Neural cell (in vitro differentiated cells): Measurements from ENCODE around the gene APBA2. TPM values are rescaled to one million over a fixed set of nuclear protein-coding genes. Genes with fewer than 3 reads are reported as not detected.

Source experiments
- H2AFZ ChIP-seq: fragments of 200-600, 300-800 bp; sonication (generic), shearing (Covaris generic); 2 replicates; pipeline ENCODE4 v1.6.0; 2014; ENCODE audit warnings: low read depth, mild to moderate bottlenecking, antibody characterized with exemption, low read length, moderate library complexity
- H3F3A ChIP-seq: fragments of 200-600 bp; shearing (Covaris generic); 2 replicates; pipeline ENCODE4 v1.6.1; 2016; ENCODE audit warnings: mild to moderate bottlenecking, moderate library complexity, mixed read lengths, antibody characterized with exemption, low read length; ENCODE audit not compliant: insufficient read depth, poor library complexity, severe bottlenecking
- H3K27ac ChIP-seq: fragments of 200-600, 300-800 bp; sonication (generic), shearing (Covaris generic); 2 replicates; pipeline ENCODE4 v1.5.1; 2014; ENCODE audit warnings: mild to moderate bottlenecking, low read length, moderate library complexity
- H3K27me3 ChIP-seq: fragments of 300-800, 200-600 bp; sonication (generic), shearing (Covaris generic); 2 replicates; pipeline ENCODE4 v1.6.0; 2014; ENCODE audit warnings: mild to moderate bottlenecking, low read depth, low read length, moderate library complexity; ENCODE audit not compliant: insufficient read depth
- H3K36me3 ChIP-seq: fragments of 300-800, 200-600 bp; sonication (generic), shearing (Covaris generic); 2 replicates; pipeline ENCODE4 v1.5.1; 2014; ENCODE audit warnings: mild to moderate bottlenecking, antibody characterized with exemption, low read length, moderate library complexity; ENCODE audit not compliant: insufficient read depth
- H3K4me2 ChIP-seq: fragments of 300-800, 200-600 bp; sonication (generic), shearing (Covaris generic); 2 replicates; pipeline ENCODE4 v1.6.0; 2014; ENCODE audit warnings: mild to moderate bottlenecking, low read length
- H3K4me3 ChIP-seq: fragments of 300-800, 200-600 bp; sonication (generic), shearing (Covaris generic); 2 replicates; pipeline ENCODE4 v1.5.1; 2014; ENCODE audit warnings: mild to moderate bottlenecking, low read length, moderate library complexity
- H3K79me2 ChIP-seq: fragments of 200-600 bp; shearing (Covaris generic); replicated peaks from 2 replicates; pipeline ENCODE4 v1.6.0; 2014; ENCODE audit warnings: mild to moderate bottlenecking, low read length, moderate library complexity; ENCODE audit not compliant: insufficient read depth
- H3K9ac ChIP-seq: fragments of 300-800, 200-600 bp; sonication (generic), shearing (Covaris generic); 2 replicates; pipeline ENCODE4 v1.6.1; 2016; ENCODE audit warnings: mild to moderate bottlenecking, low read length, mixed read lengths
- H3K9me2 ChIP-seq: fragments of 200-600 bp; shearing (Covaris generic); 2 replicates; pipeline ENCODE4 v1.6.1; 2016; ENCODE audit warnings: mild to moderate bottlenecking, low read length, mixed read lengths; ENCODE audit not compliant: insufficient read depth
- H3K9me3 ChIP-seq: fragments of 200-600, 300-800 bp; sonication (generic), shearing (Covaris generic); 2 replicates; pipeline ENCODE4 v1.6.1; 2016; ENCODE audit warnings: mild to moderate bottlenecking, mixed run types, low read length, moderate library complexity, mixed read lengths
- H4K20me1 ChIP-seq: fragments of 200-600 bp; shearing (Covaris generic); 2 replicates; pipeline ENCODE4 v1.6.1; 2016; ENCODE audit warnings: mild to moderate bottlenecking, mixed run types; ENCODE audit not compliant: insufficient read depth
- CTCF ChIP-seq: fragments of 450-650 bp; IDR thresholded peaks from 2 replicates; pipeline ENCODE4 v1.5.1; 2014; ENCODE audit warnings: antibody characterized with exemption, mild to moderate bottlenecking, moderate library complexity; ENCODE audit not compliant: poor library complexity, severe bottlenecking
- EP300 ChIP-seq: fragments of 450-650 bp; conservative IDR thresholded peaks from 2 replicates; pipeline ENCODE4 v1.6.1; 2014; ENCODE audit warnings: antibody characterized with exemption, mild to moderate bottlenecking, moderate library complexity; ENCODE audit not compliant: poor library complexity, severe bottlenecking
- EZH2 ChIP-seq: fragments of 200-600, 300-800 bp; shearing (Covaris generic), sonication (generic); IDR thresholded peaks from 2 replicates; pipeline ENCODE4 v1.6.1; 2014; ENCODE audit warnings: antibody characterized with exemption, low read length, borderline replicate concordance, mild to moderate bottlenecking; ENCODE audit not compliant: insufficient read depth, poor library complexity, severe bottlenecking
- MXI1 ChIP-seq: fragments of 450-650 bp; conservative IDR thresholded peaks from 2 replicates; pipeline ENCODE4 v1.6.1; 2014; ENCODE audit warnings: antibody characterized with exemption, mild to moderate bottlenecking; ENCODE audit not compliant: poor library complexity, severe bottlenecking
- POLR2AphosphoS5 ChIP-seq: IDR thresholded peaks from 2 replicates; pipeline ENCODE4 v1.6.1; 2012
- RAD21 ChIP-seq: fragments of 450-650 bp; conservative IDR thresholded peaks from 2 replicates; pipeline ENCODE4 v1.6.1; 2014; ENCODE audit warnings: antibody characterized with exemption, mild to moderate bottlenecking, moderate library complexity
- REST ChIP-seq: IDR thresholded peaks from 2 replicates; pipeline ENCODE4 v1.6.1; 2012; ENCODE audit warnings: borderline replicate concordance
- SMC3 ChIP-seq: fragments of 450-650 bp; conservative IDR thresholded peaks from 2 replicates; pipeline ENCODE4 v1.6.1; 2014; ENCODE audit warnings: antibody characterized with exemption, mild to moderate bottlenecking, moderate library complexity; ENCODE audit not compliant: poor library complexity
- TAF1 ChIP-seq: IDR thresholded peaks from 2 replicates; pipeline ENCODE4 v1.6.1; 2012; ENCODE audit warnings: low read depth
- polyA plus RNA-seq: library from polyadenylated mRNA; depleted of rRNA; stranded (reverse); fragments of >200 nt; gene quantifications from 2 replicates; pipeline ENCODE4 v1.2.3, GENCODE V29; 2014

The APBA2 gene
- polyA plus RNA-seq, 1 donor from 2014 or later: 134 TPM

- Histone ChIP-seq H3F3A (no peaks in the 10 kb centered on the region), H3K36me3 (peaks cover 6% of the 10 kb centered on the region), H3K27me3 (no peaks in the 10 kb centered on the region), H3K9me3 (peaks cover 5% of the 10 kb centered on the region), H2AFZ (no peak overlapping the region), H3K4me2 (no peak overlapping the region), H3K27ac (no peak overlapping the region), H3K9me2 (no peaks in the 10 kb centered on the region), H3K79me2 (no peaks in the 10 kb centered on the region), H3K4me3 (no peak overlapping the region), H3K9ac (no peak overlapping the region), H4K20me1 (no peaks in the 10 kb centered on the region)
- TF ChIP-seq EZH2 (no peak), TAF1 (no peak), REST (no peak), RAD21 (no peak), POLR2AphosphoS5 (no peak), EP300 (no peak), SMC3 (no peak), CTCF (no peak), MXI1 (no peak)
Observed at GRCh38 chr15:28942046-28942445, 56.3 kb downstream of the APBA2 start.

- no peaks in the 10 kb centered on the region for H3F3A ChIP-seq
- no peak overlapping the region for H3K9ac ChIP-seq
- H3K9me2 ChIP-seq: no peaks in the 10 kb centered on the region
- H3K9me3 ChIP-seq: peaks cover 5% of the 10 kb centered on the region
- H3K4me2 ChIP-seq: no peak overlapping the region
- no peak overlapping the region for H2AFZ ChIP-seq
- no peak overlapping the region for H3K27ac ChIP-seq
- no peaks in the 10 kb centered on the region for H3K27me3 ChIP-seq
- TF ChIP-seq POLR2AphosphoS5 (no peak), RAD21 (no peak), TAF1 (no peak), SMC3 (no peak), REST (no peak), CTCF (no peak), EZH2 (no peak), EP300 (no peak), MXI1 (no peak)
- no peaks in the 10 kb centered on the region for H4K20me1 ChIP-seq
- peaks cover 6% of the 10 kb centered on the region for H3K36me3 ChIP-seq
- no peaks in the 10 kb centered on the region for H3K79me2 ChIP-seq
- no peak overlapping the region for H3K4me3 ChIP-seq
Observed at GRCh38 chr15:28942571-28942970, 56.8 kb downstream of the APBA2 start.
